HepG2 (cell line): ENCODE measurements around the gene TBC1D32. TPM values are rescaled to one million over a fixed set of nuclear protein-coding genes. Genes with fewer than 3 reads are reported as not detected.

Experiments
- CCDC6 ChIP-seq: sonication (generic); formaldehyde crosslinking; IDR thresholded peaks from 2 replicates; pipeline ENCODE4 v1.8.1; 2022; ENCODE audit warnings: mild to moderate bottlenecking, missing genetic modification reagents, moderate library complexity
- EP300 ChIP-seq, 3 experiments: sonication (generic) in 1 of 3; formaldehyde crosslinking in 1 of 3; IDR thresholded peaks; 2 replicates each; pipeline versions ENCODE4 v1.5.1 to v1.6.1; 2011 to 2020; ENCODE audit warnings: low read depth in 2 of 3, low read length in 2 of 3, borderline replicate concordance in 1 of 3, improper control_type of control experiment in 1 of 3, mild to moderate bottlenecking in 1 of 3, missing genetic modification reagents in 1 of 3, moderate library complexity in 1 of 3
- HNF4A ChIP-seq: sonication (generic); formaldehyde crosslinking; IDR thresholded peaks from 2 replicates; pipeline ENCODE4 v1.4.0; 2020; ENCODE audit warnings: missing genetic modification reagents
- MIER3 ChIP-seq: IDR thresholded peaks from 2 replicates; pipeline ENCODE4 v1.6.1; 2016; ENCODE audit warnings: missing compliant biosample characterization, borderline replicate concordance
- NKX3-1 ChIP-seq: sonication (generic); formaldehyde crosslinking; IDR thresholded peaks from 2 replicates; pipeline ENCODE4 v1.5.0; 2020; ENCODE audit warnings: missing genetic modification reagents
- TOE1 ChIP-seq: sonication (generic); formaldehyde crosslinking; IDR thresholded peaks from 2 replicates; pipeline ENCODE4 v1.4.0; 2020; ENCODE audit warnings: mild to moderate bottlenecking, missing genetic modification reagents
- ZIK1 ChIP-seq: sonication (generic); formaldehyde crosslinking; IDR thresholded peaks from 2 replicates; pipeline ENCODE4 v1.5.0; 2020; ENCODE audit warnings: mild to moderate bottlenecking, low read depth, missing genetic modification reagents, borderline replicate concordance
- ZNF792 ChIP-seq: IDR thresholded peaks from 2 replicates; pipeline ENCODE4 v1.6.1; 2016
- ZNF83 ChIP-seq: sonication (generic); formaldehyde crosslinking; IDR thresholded peaks from 2 replicates; pipeline ENCODE4 v1.4.0; 2020; ENCODE audit warnings: missing genetic modification reagents, mild to moderate bottlenecking, borderline replicate concordance
- polyA plus RNA-seq, 8 experiments: library from polyadenylated mRNA; depleted of rRNA in 3 of 8; stranded (reverse) in 7 of 8; unstranded in 1 of 8; fragments of >200 nt; fragmentation: Illumina TruSeq in 4 of 8; extraction: Trizol in 4 of 8; gene quantifications; 2 replicates each; pipeline versions ENCODE4 v1.2.1 to v1.2.3, GENCODE V29; 2011 to 2016; ENCODE audit warnings: low read depth in 4 of 8, missing spikeins in 1 of 8, mixed read lengths in 1 of 8; ENCODE audit not compliant: insufficient read depth in 1 of 8
- total RNA-seq, 5 experiments: library from RNA; depleted of rRNA; stranded (reverse); fragments of >200 nt; fragmentation: Illumina TruSeq; extraction: Trizol; gene quantifications; 2 replicates each; pipeline ENCODE4 v1.2.3, GENCODE V29; 2016; ENCODE audit warnings: low read depth in 1 of 5
- TF ChIP-seq, protein P1 (sequence below): sonication (generic); formaldehyde crosslinking; IDR thresholded peaks from 2 replicates; pipeline ENCODE4 v1.9.0; 2021; ENCODE audit warnings: missing genetic modification reagents, borderline replicate concordance
- TF ChIP-seq, protein P2 (sequence below): sonication (generic); formaldehyde crosslinking; IDR thresholded peaks from 2 replicates; pipeline ENCODE4 v1.5.1; 2020; ENCODE audit warnings: mild to moderate bottlenecking, missing genetic modification reagents, borderline replicate concordance
- TF ChIP-seq, protein P3 (sequence below): IDR thresholded peaks from 2 replicates; pipeline ENCODE4 v1.6.1; 2016
- TF ChIP-seq, protein P4 (sequence below): IDR thresholded peaks from 2 replicates; pipeline ENCODE4 v1.6.1; 2016; ENCODE audit warnings: missing compliant biosample characterization, missing genetic modification reagents, borderline replicate concordance
- TF ChIP-seq, protein P5 (sequence below): sonication (generic); formaldehyde crosslinking; IDR thresholded peaks from 2 replicates; pipeline ENCODE4 v1.5.0; 2020; ENCODE audit warnings: mild to moderate bottlenecking, missing genetic modification reagents, moderate library complexity
- TF ChIP-seq, protein P6 (sequence below): sonication (generic); formaldehyde crosslinking; IDR thresholded peaks from 2 replicates; pipeline ENCODE4 v1.4.0; 2020; ENCODE audit warnings: missing genetic modification reagents, borderline replicate concordance

Gene TBC1D32
- total and polyA plus RNA-seq, 2 of the 13 experiments (the other 11 are each of a cell fraction or from before 2014, with no cell fraction given): 2.0 to 4.8 TPM

DNA sequence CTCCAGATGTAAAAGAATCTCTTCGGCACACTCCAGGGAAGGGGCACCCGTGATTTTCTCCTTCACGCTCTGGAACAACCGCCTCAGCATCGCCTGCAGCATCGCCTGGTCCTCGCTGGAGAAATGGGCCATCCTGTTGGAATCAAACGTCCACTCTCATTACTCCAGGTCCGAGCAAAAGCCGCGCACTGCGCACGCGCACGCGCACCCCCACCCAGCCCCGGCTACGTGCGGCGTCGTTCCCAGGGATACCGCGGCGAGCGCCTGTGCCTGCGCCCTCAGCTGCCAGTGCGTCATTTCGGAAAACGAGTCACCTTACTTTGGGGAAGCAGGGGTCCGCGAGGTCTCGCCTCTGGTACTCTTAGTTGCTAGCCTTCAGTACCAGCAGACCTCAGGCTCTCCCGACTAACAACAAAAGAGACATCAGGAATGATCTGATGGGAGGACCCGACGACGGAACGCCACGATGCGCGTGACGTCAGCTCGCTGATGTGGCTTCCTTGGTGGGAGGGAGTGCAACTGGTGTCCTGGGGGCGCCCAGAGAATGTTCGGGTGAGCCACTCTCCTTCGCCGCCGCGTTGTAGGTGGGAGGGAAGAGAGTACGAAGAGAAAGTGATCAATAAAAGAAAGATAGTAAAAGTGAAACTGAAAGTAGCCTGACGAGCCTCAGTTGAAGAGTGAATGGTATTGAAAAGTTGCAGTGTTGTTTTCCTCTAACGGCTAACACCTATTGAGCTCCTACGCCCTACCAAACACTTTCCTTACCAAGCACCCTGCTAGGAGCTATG lies at the start of gene TBC1D32 (continued):
- TF ChIP-seq, protein P1, sequence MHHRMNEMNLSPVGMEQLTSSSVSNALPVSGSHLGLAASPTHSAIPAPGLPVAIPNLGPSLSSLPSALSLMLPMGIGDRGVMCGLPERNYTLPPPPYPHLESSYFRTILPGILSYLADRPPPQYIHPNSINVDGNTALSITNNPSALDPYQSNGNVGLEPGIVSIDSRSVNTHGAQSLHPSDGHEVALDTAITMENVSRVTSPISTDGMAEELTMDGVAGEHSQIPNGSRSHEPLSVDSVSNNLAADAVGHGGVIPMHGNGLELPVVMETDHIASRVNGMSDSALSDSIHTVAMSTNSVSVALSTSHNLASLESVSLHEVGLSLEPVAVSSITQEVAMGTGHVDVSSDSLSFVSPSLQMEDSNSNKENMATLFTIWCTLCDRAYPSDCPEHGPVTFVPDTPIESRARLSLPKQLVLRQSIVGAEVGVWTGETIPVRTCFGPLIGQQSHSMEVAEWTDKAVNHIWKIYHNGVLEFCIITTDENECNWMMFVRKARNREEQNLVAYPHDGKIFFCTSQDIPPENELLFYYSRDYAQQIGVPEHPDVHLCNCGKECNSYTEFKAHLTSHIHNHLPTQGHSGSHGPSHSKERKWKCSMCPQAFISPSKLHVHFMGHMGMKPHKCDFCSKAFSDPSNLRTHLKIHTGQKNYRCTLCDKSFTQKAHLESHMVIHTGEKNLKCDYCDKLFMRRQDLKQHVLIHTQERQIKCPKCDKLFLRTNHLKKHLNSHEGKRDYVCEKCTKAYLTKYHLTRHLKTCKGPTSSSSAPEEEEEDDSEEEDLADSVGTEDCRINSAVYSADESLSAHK (CRISPR knock-in tag): no peak
- TF ChIP-seq, protein P2, sequence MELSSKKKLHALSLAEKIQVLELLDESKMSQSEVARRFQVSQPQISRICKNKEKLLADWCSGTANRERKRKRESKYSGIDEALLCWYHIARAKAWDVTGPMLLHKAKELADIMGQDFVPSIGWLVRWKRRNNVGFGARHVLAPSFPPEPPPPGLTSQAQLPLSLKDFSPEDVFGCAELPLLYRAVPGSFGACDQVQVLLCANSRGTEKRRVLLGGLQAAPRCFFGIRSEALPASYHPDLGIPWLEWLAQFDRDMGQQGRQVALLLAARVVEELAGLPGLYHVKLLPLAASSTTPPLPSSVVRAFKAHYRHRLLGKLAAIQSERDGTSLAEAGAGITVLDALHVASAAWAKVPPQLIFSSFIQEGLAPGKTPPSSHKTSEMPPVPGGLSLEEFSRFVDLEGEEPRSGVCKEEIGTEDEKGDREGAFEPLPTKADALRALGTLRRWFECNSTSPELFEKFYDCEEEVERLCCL: 0 out of 2 replicates have a peak, but pooled peaks have one; percentile 90
- TF ChIP-seq ZIK1 (CRISPR knock-in tag) (0 out of 2 replicates have a peak, but pooled peaks have one; percentile 82), EP300 (IDR thresholded peaks at IDR 0.05; ENCODE audit: low read depth in 2 of 2, low read length in 2 of 2) (no peak), EP300 (CRISPR knock-in tag; IDR thresholded peaks at IDR 0.05; ENCODE audit: borderline replicate concordance) (peak; percentile 55; the same call in 1 of the 2 replicates), NKX3-1 (CRISPR knock-in tag) (no peak), HNF4A (CRISPR knock-in tag) (no peak), ZNF792 (CRISPR knock-in tag) (peak; percentile 78), ZNF83 (CRISPR knock-in tag) (no peak), MIER3 (CRISPR knock-in tag) (0 out of 2 replicates have a peak, but pooled peaks have one; percentile 65), TOE1 (CRISPR knock-in tag) (no peak), CCDC6 (CRISPR knock-in tag) (peak; percentile 79)
- TF ChIP-seq, protein P3, sequence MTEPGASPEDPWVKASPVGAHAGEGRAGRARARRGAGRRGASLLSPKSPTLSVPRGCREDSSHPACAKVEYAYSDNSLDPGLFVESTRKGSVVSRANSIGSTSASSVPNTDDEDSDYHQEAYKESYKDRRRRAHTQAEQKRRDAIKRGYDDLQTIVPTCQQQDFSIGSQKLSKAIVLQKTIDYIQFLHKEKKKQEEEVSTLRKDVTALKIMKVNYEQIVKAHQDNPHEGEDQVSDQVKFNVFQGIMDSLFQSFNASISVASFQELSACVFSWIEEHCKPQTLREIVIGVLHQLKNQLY (CRISPR knock-in tag): peak; percentile 16; the same call in 1 of the 2 replicates
- TF ChIP-seq, protein P4, sequence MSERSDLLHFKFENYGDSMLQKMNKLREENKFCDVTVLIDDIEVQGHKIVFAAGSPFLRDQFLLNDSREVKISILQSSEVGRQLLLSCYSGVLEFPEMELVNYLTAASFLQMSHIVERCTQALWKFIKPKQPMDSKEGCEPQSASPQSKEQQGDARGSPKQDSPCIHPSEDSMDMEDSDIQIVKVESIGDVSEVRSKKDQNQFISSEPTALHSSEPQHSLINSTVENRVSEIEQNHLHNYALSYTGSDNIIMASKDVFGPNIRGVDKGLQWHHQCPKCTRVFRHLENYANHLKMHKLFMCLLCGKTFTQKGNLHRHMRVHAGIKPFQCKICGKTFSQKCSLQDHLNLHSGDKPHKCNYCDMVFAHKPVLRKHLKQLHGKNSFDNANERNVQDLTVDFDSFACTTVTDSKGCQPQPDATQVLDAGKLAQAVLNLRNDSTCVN (CRISPR knock-in tag): peak; percentile 86
- TF ChIP-seq, protein P5, sequence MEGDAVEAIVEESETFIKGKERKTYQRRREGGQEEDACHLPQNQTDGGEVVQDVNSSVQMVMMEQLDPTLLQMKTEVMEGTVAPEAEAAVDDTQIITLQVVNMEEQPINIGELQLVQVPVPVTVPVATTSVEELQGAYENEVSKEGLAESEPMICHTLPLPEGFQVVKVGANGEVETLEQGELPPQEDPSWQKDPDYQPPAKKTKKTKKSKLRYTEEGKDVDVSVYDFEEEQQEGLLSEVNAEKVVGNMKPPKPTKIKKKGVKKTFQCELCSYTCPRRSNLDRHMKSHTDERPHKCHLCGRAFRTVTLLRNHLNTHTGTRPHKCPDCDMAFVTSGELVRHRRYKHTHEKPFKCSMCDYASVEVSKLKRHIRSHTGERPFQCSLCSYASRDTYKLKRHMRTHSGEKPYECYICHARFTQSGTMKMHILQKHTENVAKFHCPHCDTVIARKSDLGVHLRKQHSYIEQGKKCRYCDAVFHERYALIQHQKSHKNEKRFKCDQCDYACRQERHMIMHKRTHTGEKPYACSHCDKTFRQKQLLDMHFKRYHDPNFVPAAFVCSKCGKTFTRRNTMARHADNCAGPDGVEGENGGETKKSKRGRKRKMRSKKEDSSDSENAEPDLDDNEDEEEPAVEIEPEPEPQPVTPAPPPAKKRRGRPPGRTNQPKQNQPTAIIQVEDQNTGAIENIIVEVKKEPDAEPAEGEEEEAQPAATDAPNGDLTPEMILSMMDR (CRISPR knock-in tag): peak; percentile 37
- TF ChIP-seq, protein P6, sequence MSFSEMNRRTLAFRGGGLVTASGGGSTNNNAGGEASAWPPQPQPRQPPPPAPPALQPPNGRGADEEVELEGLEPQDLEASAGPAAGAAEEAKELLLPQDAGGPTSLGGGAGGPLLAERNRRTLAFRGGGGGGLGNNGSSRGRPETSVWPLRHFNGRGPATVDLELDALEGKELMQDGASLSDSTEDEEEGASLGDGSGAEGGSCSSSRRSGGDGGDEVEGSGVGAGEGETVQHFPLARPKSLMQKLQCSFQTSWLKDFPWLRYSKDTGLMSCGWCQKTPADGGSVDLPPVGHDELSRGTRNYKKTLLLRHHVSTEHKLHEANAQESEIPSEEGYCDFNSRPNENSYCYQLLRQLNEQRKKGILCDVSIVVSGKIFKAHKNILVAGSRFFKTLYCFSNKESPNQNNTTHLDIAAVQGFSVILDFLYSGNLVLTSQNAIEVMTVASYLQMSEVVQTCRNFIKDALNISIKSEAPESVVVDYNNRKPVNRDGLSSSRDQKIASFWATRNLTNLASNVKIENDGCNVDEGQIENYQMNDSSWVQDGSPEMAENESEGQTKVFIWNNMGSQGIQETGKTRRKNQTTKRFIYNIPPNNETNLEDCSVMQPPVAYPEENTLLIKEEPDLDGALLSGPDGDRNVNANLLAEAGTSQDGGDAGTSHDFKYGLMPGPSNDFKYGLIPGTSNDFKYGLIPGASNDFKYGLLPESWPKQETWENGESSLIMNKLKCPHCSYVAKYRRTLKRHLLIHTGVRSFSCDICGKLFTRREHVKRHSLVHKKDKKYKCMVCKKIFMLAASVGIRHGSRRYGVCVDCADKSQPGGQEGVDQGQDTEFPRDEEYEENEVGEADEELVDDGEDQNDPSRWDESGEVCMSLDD: no peak; the same call in 1 of the 2 replicates
